ENCODE results near the gene MSRB1. TPM values are rescaled to one million over a fixed set of nuclear protein-coding genes. Genes with fewer than 3 reads are reported as not detected.

The MSRB1 gene
- total and polyA plus RNA-seq, 2 donors (not counting 1 experiment from before 2014, with no cell fraction given), result 7.1 to 21.4 TPM

DNA sequence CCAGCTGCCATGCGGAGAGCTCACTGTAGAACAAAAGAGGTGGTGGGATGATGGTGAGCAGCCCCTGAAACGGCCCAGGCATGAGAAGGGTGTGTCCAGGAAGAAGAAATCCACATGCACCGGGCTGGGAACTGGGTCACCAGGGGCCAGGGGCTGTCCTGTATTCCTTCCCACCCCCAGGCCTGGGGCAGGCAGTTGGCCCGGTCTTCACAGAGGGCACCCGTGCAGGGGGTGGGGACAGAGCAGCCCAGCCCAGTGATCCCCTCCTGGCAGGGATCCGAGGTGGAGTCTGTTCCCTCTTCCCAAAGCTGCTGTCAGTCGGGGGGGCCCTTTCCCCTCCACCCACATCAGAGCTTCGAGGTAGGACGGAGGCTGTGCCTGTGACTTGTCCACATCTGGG, 34.0 kb downstream of the MSRB1 start:
- peaks cover 6% of the 10 kb centered on the region for H3K27me3 ChIP-seq (ENCODE audit: control insufficient read depth, insufficient read depth, low read length)
- H3K27ac ChIP-seq (ENCODE audit: insufficient read depth, low read length), result no peak overlapping the region
- no peaks in the 10 kb centered on the region for H3K9me3 ChIP-seq (ENCODE audit: control insufficient read depth, insufficient read depth, low read depth, low read length)
- no peaks in the 10 kb centered on the region for H3K79me2 ChIP-seq (ENCODE audit: control insufficient read depth, insufficient read depth, low read length)
- TF ChIP-seq EZH2 (IDR thresholded peaks at IDR 0.05; ENCODE audit: low read length, missing control alignments), result no peak
- TF ChIP-seq, protein P1, sequence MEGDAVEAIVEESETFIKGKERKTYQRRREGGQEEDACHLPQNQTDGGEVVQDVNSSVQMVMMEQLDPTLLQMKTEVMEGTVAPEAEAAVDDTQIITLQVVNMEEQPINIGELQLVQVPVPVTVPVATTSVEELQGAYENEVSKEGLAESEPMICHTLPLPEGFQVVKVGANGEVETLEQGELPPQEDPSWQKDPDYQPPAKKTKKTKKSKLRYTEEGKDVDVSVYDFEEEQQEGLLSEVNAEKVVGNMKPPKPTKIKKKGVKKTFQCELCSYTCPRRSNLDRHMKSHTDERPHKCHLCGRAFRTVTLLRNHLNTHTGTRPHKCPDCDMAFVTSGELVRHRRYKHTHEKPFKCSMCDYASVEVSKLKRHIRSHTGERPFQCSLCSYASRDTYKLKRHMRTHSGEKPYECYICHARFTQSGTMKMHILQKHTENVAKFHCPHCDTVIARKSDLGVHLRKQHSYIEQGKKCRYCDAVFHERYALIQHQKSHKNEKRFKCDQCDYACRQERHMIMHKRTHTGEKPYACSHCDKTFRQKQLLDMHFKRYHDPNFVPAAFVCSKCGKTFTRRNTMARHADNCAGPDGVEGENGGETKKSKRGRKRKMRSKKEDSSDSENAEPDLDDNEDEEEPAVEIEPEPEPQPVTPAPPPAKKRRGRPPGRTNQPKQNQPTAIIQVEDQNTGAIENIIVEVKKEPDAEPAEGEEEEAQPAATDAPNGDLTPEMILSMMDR (conservative IDR thresholded peaks at IDR 0.05 in 1 of 2, IDR thresholded peaks at IDR 0.05 in 1 of 2; ENCODE audit: low read depth in 1 of 2, low read length in 2 of 2), result no peak
- no peak for DNase-seq (ENCODE audit: low read depth in 2 of 2)
- H3K4me2 ChIP-seq (ENCODE audit: extremely low read depth, insufficient read depth, low read length), result no peak overlapping the region
- H3K36me3 ChIP-seq (ENCODE audit: control insufficient read depth, insufficient read depth, low read length), result no peaks in the 10 kb centered on the region
- no peak overlapping the region for H2AFZ ChIP-seq (ENCODE audit: low read length)
- H3K9ac ChIP-seq (ENCODE audit: insufficient read depth, low read length), result no peak overlapping the region
- no peaks in the 10 kb centered on the region for H3K4me1 ChIP-seq (ENCODE audit: control insufficient read depth, extremely low read depth, insufficient read depth, low read length)
- no peaks in the 10 kb centered on the region for H4K20me1 ChIP-seq (ENCODE audit: control insufficient read depth, extremely low read depth, insufficient read depth, low read length)
- no peak overlapping the region for H3K4me3 ChIP-seq (replicated peaks in 1 of 4; ENCODE audit: control extremely low read depth in 1 of 4, insufficient read depth in 1 of 4, low read depth in 3 of 4, low read length in 4 of 4)

DNA sequence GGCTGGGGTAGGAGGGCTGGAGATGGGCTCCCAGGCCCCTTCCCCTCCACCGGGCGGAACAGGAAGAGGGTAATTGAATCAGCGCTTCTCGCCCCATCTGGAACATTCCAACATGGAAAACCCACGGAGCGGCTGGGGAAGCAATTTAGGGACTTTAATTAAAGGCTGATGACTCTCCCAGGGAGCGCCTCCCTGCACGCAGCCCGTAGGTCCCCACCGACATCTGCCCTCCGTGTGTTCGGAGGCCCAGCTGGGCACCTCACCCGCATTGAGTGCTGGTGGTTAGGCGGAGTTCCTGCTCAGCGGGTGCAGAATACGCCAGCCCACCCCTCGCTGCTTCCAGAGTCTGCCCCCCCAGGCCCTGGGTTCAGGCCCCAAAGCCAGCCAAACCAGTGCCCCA, 34.8 kb downstream of the MSRB1 start:
- Histone ChIP-seq H4K20me1 (ENCODE audit: control insufficient read depth, extremely low read depth, insufficient read depth, low read length) (no peaks in the 10 kb centered on the region), H3K4me3 (replicated peaks in 1 of 4; ENCODE audit: control extremely low read depth in 1 of 4, insufficient read depth in 1 of 4, low read depth in 3 of 4, low read length in 4 of 4) (no peak overlapping the region), H3K9me3 (ENCODE audit: control insufficient read depth, insufficient read depth, low read depth, low read length) (no peaks in the 10 kb centered on the region), H3K4me2 (ENCODE audit: extremely low read depth, insufficient read depth, low read length) (no peak overlapping the region), H2AFZ (ENCODE audit: low read length) (no peak overlapping the region), H3K36me3 (ENCODE audit: control insufficient read depth, insufficient read depth, low read length) (no peaks in the 10 kb centered on the region), H3K79me2 (ENCODE audit: control insufficient read depth, insufficient read depth, low read length) (no peaks in the 10 kb centered on the region), H3K27me3 (ENCODE audit: control insufficient read depth, insufficient read depth, low read length) (peaks cover 9% of the 10 kb centered on the region), H3K27ac (ENCODE audit: insufficient read depth, low read length) (no peak overlapping the region), H3K9ac (ENCODE audit: insufficient read depth, low read length) (no peak overlapping the region), H3K4me1 (ENCODE audit: control insufficient read depth, extremely low read depth, insufficient read depth, low read length) (no peaks in the 10 kb centered on the region)
- no peak for DNase-seq (ENCODE audit: low read depth in 2 of 2)
- TF ChIP-seq EZH2 (IDR thresholded peaks at IDR 0.05; ENCODE audit: low read length, missing control alignments), result no peak
- TF ChIP-seq, protein P1 (conservative IDR thresholded peaks at IDR 0.05 in 1 of 2, IDR thresholded peaks at IDR 0.05 in 1 of 2; ENCODE audit: low read depth in 1 of 2, low read length in 2 of 2), result no peak

DNA sequence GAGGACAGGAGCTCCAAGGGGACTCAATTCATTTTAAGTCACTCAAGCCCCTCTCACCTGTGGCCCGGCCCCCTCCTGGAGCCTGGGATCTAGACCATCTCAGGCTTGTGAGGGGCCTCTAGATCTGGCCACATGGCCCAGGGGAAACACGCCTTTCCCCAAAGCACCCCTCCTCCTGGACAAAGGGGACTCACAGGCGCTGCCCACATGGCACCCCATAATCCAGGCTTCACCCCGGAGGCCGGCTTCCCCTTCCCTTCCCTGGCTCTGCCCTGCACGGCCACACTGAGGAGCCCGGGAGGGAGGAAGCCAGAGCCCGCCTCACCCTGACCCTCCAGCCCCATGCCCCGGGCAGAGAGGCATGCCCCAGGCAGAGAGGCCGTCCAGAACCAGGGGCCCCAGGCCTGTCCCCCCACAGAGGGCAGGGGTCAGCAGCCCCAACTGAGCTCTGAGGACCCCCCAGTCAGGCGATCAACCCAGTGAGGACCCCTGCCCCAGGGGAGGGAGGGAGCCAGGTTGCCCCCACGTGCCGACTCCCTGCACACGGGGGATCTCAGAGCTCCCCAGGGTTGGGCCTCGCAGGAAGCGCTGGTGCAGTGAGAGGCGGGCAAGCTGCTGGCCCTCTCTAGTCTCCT, 35.7 kb downstream of the MSRB1 start:
- H3K36me3 ChIP-seq (ENCODE audit: control insufficient read depth, insufficient read depth, low read length), result no peaks in the 10 kb centered on the region
- peaks cover 9% of the 10 kb centered on the region for H3K27me3 ChIP-seq (ENCODE audit: control insufficient read depth, insufficient read depth, low read length)
- no peak overlapping the region for H3K27ac ChIP-seq (ENCODE audit: insufficient read depth, low read length)
- no peak for DNase-seq (ENCODE audit: low read depth in 2 of 2)
- H4K20me1 ChIP-seq (ENCODE audit: control insufficient read depth, extremely low read depth, insufficient read depth, low read length), result no peaks in the 10 kb centered on the region
- no peak overlapping the region for H2AFZ ChIP-seq (ENCODE audit: low read length)
- TF ChIP-seq EZH2 (IDR thresholded peaks at IDR 0.05; ENCODE audit: low read length, missing control alignments), result no peak
- TF ChIP-seq, protein P1 (conservative IDR thresholded peaks at IDR 0.05 in 1 of 2, IDR thresholded peaks at IDR 0.05 in 1 of 2; ENCODE audit: low read depth in 1 of 2, low read length in 2 of 2), result no peak
- no peaks in the 10 kb centered on the region for H3K79me2 ChIP-seq (ENCODE audit: control insufficient read depth, insufficient read depth, low read length)
- H3K9ac ChIP-seq (ENCODE audit: insufficient read depth, low read length), result no peak overlapping the region
- H3K4me1 ChIP-seq (ENCODE audit: control insufficient read depth, extremely low read depth, insufficient read depth, low read length), result no peaks in the 10 kb centered on the region
- no peak overlapping the region for H3K4me2 ChIP-seq (ENCODE audit: extremely low read depth, insufficient read depth, low read length)
- no peak overlapping the region for H3K4me3 ChIP-seq (replicated peaks in 1 of 4; ENCODE audit: control extremely low read depth in 1 of 4, insufficient read depth in 1 of 4, low read depth in 3 of 4, low read length in 4 of 4)
- no peaks in the 10 kb centered on the region for H3K9me3 ChIP-seq (ENCODE audit: control insufficient read depth, insufficient read depth, low read depth, low read length)
